GM06990 (cell line): ENCODE data around the gene TMA7B.

Source experiments
- DNase-seq: peaks from one replicate; pipeline ENCODE4 v3.0.0-alpha.2; 2011; ENCODE audit not compliant: insufficient read length; ENCODE audit errors: extremely low read depth
- H3K27me3 ChIP-seq: replicated peaks from 2 replicates; pipeline ENCODE4 v1.6.0; 2011; ENCODE audit warnings: low read length; ENCODE audit not compliant: control insufficient read depth, insufficient read depth
- H3K36me3 ChIP-seq: 2 replicates; pipeline ENCODE4 v1.5.1; 2011; ENCODE audit warnings: low read length; ENCODE audit not compliant: control insufficient read depth, insufficient read depth
- H3K4me3 ChIP-seq: replicated peaks from 2 replicates; pipeline ENCODE4 v1.5.1; 2011; ENCODE audit warnings: low read depth, mild to moderate bottlenecking, control low read depth, low read length
- CTCF ChIP-seq: IDR thresholded peaks from 2 replicates; pipeline ENCODE4 v1.5.1; 2011; ENCODE audit warnings: low read length, control low read depth, mild to moderate bottlenecking, inconsistent platforms; ENCODE audit not compliant: insufficient read depth, poor library complexity, severe bottlenecking

Gene TMA7B

DNA sequence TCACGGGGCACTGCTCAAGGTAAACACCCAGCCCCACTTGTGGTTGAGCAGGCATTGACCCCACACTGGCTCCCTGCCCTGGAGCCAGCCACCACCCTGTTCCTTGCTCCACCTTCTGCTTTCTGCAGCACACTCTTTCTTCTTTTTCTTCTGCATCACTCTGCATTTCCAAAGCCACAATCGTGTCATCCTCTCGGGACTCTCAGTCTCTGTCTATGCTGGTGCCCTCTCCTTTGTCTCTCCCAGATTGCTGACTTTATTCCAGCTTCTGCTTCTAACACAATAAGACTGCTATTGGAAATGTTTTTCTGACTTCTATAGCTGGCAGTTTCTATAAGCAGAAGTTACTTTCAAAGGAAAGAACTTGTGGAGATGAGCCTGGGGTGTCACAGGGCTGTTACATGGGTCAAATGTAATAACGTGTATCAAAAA, 44.9 kb upstream of the TMA7B start:
- no peaks in the 10 kb centered on the region for H3K27me3 ChIP-seq
- H3K4me3 ChIP-seq, result no peak overlapping the region
- TF ChIP-seq CTCF, result no peak
- no peak for DNase-seq
- no peaks in the 10 kb centered on the region for H3K36me3 ChIP-seq

DNA sequence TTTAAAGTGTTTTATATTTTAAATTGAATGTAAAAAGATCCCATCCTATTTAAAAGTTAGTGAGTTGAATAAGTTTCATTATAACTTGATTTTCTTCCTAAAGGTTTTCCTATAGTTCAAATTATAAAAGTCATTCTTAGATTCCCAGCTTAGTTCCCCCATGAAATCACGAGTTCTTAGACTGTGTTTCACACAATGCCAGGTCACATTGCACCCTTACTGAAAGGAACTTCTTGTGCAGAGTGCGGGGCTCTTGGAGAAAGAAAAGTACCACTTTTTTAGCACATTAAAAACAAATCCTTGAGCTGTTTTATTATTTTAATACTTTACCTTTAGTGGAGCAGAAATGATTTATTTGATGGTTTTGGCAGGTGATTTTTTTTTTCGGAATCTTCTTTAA, 43.7 kb upstream of the TMA7B start:
- no peak for DNase-seq
- H3K27me3 ChIP-seq, result no peaks in the 10 kb centered on the region
- TF ChIP-seq CTCF, result no peak
- H3K36me3 ChIP-seq, result no peaks in the 10 kb centered on the region
- no peak overlapping the region for H3K4me3 ChIP-seq

- Histone ChIP-seq H3K4me3 (no peak overlapping the region), H3K36me3 (no peaks in the 10 kb centered on the region), H3K27me3 (no peaks in the 10 kb centered on the region)
- DNase-seq, result no peak
- TF ChIP-seq CTCF, result no peak
Measured at GRCh38 chr22:39917197-39917643, 43.0 kb upstream of the TMA7B start.

DNA sequence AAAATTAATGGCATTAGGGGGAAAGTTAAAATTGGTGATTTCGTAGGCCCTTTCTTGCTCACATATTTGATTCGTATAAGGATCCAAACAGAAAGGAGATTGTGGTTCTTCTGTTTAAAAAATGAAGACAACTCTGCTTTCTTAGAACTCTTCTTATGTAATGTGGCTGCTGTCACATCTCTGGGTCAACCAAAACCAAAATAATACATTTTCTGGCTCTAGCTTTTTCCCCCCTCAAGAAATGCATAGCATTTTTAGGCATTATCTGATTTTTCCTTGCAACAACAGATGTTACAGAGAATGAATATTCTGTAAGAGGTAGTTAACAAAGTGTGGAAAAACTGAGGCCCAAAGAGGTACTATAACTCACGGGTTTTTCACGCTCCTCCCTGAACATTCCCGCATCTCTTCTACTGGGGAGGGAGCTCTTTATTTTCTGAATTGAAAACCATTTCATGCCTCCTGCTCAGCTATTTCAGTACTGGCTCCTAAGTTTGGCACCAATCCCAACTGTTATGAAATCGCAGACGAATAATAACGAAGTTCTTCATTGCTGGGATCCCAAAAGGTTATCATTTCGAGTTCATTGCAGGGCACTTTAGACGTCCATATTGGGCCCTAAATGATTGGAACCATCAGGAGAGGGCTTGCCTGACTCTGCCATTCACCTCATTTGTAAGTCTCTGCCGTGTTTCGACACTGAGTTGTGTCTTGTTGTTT, 42.3 kb upstream of the TMA7B start:
- DNase-seq, result no peak
- H3K36me3 ChIP-seq, result no peaks in the 10 kb centered on the region
- no peak overlapping the region for H3K4me3 ChIP-seq
- TF ChIP-seq CTCF, result no peak
- no peaks in the 10 kb centered on the region for H3K27me3 ChIP-seq

- H3K36me3 ChIP-seq, result no peaks in the 10 kb centered on the region
- TF ChIP-seq CTCF, result no peak
- DNase-seq, result no peak
- H3K27me3 ChIP-seq, result no peaks in the 10 kb centered on the region
- no peak overlapping the region for H3K4me3 ChIP-seq
Measured at GRCh38 chr22:39920134-39920743, 40.0 kb upstream of the TMA7B start.
